HCT116 (cell line): ENCODE measurements around the gene TEKT2.

ENCODE experiments used
- EZH2 ChIP-seq: fragments of 200-600 bp; sonication (generic); IDR thresholded peaks from 2 replicates; pipeline ENCODE4 v1.6.1; 2017; ENCODE audit warnings: antibody characterized with exemption, mixed run types
- JUND ChIP-seq: IDR thresholded peaks from 2 replicates; pipeline ENCODE4 v1.6.1; 2012
- POLR2A ChIP-seq: IDR thresholded peaks from 2 replicates; pipeline ENCODE4 v1.7.0; 2011; ENCODE audit warnings: borderline replicate concordance; ENCODE audit not compliant: insufficient read depth, insufficient read length; ENCODE audit errors: extremely low read depth
- TCF7L2 ChIP-seq: IDR thresholded peaks from 2 replicates; pipeline ENCODE4 v1.7.0; 2011; ENCODE audit warnings: borderline replicate concordance, inconsistent platforms; ENCODE audit not compliant: insufficient read depth, insufficient read length; ENCODE audit errors: extremely low read depth
- ZNF274 ChIP-seq: fragments of 200-500 bp; sonication (Bioruptor generic); IDR thresholded peaks from 2 replicates; pipeline ENCODE4 v1.6.1; 2014; ENCODE audit warnings: mild to moderate bottlenecking, low read depth, low read length, inconsistent platforms
- TF ChIP-seq, protein P1 (sequence below), 3 experiments: fragments of 200-600 bp in 1 of 3; sonication (generic) in 1 of 3; IDR thresholded peaks in 2 of 3; conservative IDR thresholded peaks in 1 of 3; 2 replicates each; pipeline ENCODE4 v1.5.1; 2012 to 2017; ENCODE audit warnings: low read depth in 2 of 3, low read length in 2 of 3, antibody characterized with exemption in 1 of 3, borderline replicate concordance in 1 of 3, control low read depth in 1 of 3, mild to moderate bottlenecking in 1 of 3, mixed read lengths in 1 of 3, mixed run types in 1 of 3, moderate library complexity in 1 of 3; ENCODE audit not compliant: insufficient read depth in 1 of 3

GRCh38 chr1:36126005-36126716 is 42.3 kb downstream of the TEKT2 start:
- TF ChIP-seq EZH2 = no peak
- TF ChIP-seq, protein P1, sequence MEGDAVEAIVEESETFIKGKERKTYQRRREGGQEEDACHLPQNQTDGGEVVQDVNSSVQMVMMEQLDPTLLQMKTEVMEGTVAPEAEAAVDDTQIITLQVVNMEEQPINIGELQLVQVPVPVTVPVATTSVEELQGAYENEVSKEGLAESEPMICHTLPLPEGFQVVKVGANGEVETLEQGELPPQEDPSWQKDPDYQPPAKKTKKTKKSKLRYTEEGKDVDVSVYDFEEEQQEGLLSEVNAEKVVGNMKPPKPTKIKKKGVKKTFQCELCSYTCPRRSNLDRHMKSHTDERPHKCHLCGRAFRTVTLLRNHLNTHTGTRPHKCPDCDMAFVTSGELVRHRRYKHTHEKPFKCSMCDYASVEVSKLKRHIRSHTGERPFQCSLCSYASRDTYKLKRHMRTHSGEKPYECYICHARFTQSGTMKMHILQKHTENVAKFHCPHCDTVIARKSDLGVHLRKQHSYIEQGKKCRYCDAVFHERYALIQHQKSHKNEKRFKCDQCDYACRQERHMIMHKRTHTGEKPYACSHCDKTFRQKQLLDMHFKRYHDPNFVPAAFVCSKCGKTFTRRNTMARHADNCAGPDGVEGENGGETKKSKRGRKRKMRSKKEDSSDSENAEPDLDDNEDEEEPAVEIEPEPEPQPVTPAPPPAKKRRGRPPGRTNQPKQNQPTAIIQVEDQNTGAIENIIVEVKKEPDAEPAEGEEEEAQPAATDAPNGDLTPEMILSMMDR (IDR thresholded peaks at IDR 0.05 in 2 of 3, conservative IDR thresholded peaks at IDR 0.05 in 1 of 3; ENCODE audit: borderline replicate concordance in 1 of 3, insufficient read depth in 1 of 3, low read depth in 2 of 3, low read length in 2 of 3) = no peak
- TF ChIP-seq ZNF274 = no peak
- no peak for TF ChIP-seq JUND
- TF ChIP-seq POLR2A = no peak
- no peak for TF ChIP-seq TCF7L2
